ENCODE measurements around the gene SCAP.
A peak's percentile ranks its signal among the peaks of the same experiment; 100 is the strongest.

SCAP gene

DNA sequence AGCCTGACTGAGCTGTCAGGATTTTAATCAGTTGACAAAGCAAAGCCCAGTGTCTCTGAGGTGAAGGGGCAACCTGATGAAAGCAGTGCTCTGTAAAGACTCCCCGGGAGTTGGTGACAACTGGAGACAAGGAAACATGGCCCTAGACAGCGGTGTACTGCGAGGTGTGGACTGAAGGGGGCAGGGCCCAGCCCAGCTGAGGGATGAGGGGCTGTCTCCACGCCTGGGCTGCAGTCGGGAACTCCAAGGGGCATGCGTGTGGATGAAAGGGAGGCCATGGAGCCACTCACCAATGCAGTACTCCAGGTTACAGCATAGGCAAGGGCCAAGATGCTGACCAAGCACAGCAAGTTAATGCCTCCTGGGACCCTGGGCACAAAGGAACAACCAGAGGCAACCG lies 45.1 kb downstream of the SCAP start:
- DNase-seq (ENCODE audit: low spot score), result no peak

DNA sequence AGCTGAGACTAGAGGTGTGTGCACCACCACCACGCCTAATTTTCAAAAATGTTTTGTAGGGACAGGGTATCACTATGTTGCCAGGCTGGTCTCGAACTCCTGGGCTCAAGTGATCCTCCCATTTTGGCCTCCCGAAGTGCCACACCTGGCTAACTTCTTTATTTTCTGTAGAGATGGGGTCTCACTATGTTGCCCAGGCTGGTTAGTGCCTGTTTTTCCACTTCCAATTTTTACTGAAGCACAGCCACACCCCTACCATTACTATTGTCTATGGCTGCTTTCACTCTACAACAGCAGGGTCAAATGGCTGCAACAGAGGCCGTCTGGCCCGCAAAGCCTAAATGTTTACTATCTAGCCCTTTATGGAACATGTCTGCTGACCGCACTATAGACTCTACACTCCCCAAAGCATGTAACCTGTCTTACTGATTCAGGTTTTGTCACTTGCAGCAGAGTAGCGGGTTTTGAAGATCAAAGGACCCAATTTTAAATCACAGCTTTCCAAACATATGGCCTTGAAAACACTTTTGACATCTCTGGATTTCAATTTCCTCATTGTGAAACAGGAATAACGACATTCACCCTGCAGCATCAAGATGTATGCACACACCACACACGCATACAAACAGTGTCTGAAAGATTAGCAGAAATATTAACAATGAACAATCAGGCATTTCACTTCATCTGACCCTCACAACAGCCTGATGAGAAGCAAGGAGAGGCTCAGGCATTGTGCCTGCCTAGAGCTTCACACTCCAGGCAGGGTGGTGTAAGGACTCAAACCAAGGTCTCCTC lies 46.1 kb downstream of the SCAP start:
- DNase-seq (ENCODE audit: low spot score), result no peak

DNA sequence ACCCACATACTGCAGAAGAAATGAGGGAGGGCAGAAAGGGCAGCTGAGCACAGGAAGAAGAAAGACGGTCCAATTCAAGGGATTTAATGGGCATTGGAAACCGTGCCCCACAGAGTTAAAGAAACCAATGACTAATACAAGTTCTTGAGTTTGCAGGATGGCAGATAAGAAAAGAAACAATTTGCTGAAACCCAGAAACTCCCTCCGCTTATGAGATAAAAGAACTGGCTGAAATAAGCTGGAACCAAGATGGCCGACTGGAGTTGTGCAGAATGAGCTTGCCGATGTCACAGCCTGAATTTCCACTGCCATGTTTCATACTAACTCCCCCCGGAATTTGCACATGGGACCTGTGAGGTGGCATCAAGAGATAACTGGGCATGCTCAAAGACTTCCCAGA lies 47.1 kb downstream of the SCAP start:
- DNase-seq (ENCODE audit: low spot score), result no peak

DNA sequence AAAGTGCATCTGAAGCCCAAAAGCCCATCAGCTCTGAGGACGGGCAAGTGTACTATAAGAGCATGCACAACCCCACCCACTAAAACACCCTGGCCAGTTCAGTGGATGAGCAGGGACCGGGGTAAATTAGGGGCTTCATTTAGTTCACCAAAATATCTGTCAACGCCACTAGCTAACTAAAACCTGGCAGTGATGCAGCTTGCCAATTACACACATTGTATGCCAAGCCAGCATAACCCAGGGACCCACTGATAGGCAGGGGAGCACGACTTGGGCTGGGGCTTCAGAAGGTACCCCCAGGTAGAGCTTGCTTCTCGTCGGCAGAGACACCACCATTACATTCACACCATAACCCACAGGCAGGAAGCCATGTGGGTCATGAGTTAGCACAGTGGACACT lies 47.9 kb downstream of the SCAP start:
- no peak for DNase-seq (ENCODE audit: low spot score)

DNA sequence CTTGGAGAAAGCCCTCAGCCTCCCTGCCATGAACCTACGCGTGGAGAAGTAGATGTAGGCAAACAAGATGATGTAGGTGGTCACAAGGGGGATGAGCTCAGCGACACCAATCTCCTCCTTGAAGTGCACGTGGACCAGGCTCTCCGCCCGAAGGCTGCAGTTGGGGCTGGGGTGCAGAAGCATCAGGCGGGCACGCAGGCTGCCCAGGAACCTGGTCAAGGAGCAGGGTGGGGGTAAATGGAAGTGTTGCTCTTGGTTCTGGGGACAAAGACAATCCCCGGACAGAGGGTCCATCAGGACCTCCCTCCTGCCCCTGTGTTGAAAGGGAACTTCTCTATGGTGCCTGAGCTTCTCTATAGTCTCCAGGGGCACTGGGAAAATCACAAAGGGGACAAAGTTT lies 49.8 kb downstream of the SCAP start:
- no peak for DNase-seq (ENCODE audit: low spot score)

DNA sequence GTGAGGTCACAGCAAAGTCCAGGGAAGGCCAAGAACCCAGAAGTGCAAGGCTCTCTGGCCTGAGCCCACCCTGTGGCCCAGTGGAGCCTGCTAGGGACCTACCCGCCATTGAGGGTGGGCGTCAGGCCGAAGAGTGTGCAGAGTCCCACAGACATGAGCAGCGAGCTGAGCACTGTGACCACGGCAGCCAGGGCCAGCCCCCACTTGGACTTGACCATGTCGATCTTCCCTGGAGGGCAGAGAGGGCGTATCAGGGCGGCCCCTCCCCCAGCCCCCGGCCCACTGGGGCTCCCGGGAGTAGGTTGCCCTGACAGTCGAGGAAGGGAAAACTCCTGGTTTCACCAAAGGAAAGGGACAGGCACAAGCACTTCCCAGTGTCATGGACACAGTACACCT lies 50.4 kb downstream of the SCAP start:
- no peak for DNase-seq (ENCODE audit: low spot score)

DNA sequence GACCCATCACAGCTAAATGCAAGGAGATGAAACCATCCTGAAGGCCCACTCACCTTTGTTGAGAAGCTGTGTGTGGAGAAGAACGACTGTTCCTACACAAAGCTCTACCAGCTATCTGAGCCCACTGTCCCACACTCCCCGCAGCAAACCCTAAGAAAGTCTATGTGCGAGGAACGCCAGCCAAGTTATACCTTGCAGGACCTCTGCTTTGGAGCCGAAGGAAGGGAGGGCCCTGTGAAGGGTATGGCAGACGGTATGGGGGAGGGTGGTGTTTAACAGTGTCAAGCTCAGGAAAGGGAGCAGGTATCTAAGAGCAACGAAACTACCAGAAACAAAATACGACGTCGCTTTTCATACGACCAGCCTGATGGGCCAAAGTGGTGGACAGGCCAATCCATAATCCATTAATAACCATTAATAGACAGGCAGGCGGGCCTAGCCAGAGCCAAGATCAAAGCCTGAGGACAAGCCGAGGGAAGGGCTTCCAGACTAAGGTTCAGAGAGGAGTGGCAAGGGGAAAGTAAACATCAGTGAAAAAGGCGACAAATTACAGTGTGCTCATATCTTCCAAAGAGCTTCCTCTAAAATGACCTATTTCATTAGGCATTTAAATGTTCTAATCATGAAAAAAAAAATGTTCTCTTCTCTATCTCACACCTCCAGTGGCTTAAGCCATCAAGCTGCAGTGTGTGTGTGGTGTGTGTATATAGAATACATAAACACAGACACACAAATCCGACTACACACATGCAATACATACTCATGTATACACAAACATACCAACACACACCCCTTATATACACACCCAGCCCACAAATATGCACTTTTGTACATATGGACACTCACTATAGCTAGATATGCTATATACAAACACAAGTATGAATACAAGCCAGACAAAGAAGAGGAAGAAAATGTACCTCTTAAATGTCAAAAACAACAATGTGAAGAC lies 51.0 kb downstream of the SCAP start:
- no peak for DNase-seq (ENCODE audit: low spot score)

DNA sequence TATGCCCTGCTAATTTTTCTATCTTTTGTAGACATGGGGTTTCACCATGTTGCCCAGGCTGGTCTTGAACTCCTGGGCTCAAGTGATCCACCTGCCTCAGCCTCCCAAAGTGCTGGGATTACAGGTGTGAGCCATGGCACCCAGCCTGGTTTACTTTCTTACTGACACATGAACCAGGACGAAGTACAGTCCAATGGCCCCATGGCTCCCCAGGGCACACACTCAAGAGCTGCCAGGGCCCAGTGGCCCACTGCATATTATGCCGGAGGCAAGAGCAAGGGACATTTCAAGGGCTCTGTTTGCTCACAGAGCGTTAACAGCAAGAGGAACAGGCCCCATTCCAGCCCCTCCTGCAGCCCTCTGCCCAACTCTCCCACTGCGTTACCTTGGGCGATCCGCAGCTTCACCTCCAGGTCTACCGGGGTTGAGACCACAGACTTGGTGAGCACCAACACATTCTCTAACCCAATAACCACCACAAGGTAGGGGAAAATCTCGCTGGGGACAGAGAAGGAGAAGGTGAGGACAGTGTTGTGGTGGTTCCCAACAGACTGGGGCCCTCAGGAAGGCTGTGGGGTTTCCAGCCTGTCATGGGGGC lies 52.1 kb downstream of the SCAP start:
- DNase-seq (ENCODE audit: low spot score), result no peak

DNA sequence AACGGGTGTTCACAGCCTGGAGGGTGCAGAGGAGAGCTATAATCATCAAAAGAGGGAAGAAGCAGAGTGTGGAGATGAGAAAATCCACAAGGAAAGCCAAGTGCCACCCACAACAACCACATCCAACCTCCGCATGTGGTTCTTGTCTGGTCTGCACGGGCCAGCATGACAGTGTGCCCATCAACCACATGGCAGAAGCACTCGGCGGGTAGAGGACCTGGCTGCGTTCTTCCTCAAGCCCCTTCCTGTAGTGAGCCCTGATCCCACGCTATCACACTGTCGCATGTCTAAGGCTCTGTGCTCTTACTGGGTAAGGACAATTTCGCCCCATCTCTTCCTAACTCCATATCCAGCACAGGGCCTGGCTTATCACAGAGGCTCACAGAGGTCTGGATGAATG lies 53.0 kb downstream of the SCAP start:
- no peak for DNase-seq (ENCODE audit: low spot score)

DNA sequence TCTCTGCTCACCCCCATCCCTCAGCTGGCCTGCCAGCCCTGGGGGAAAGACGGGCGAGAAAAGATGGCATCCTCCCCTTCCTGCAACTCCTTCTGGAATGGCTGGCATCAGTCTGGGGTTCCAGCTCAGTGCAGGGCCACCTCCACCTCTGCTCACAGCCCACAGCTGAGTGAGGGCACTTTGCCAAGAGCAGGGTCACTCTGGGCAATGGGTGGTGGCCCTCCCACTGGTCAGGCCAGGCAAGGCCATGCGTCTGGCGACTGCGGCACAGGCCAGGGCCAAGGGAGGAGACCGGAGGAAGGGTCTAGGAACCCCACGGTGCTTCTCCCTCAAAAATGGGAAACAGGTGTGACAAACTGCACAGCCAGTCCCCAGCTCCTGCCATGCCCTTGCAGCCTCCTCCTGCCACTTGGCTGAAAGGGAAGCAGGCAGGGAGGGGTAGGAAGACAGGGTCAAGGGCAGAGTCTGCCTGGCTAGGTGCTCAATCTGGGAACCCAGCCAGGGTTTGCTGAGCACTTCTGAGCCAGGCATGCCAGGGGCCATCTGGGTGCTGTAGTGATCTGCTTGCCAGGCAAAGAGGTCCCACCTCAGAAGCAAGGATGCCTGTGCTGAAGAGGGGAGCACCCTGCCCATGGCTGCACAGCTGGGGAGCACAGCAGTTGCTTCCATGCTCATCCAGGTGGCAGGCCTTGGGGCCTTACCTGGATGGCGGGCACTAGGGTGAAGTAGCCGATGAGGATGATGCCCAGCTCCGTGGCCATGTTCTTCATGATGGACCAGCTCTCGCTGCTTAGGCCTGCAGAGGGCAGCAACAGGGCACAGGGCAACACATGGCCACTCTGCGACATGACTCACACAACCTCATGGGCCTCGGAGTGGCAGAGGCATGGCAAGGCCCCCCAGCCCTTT lies 53.7 kb downstream of the SCAP start:
- DNase-seq (ENCODE audit: low spot score), result no peak

DNA sequence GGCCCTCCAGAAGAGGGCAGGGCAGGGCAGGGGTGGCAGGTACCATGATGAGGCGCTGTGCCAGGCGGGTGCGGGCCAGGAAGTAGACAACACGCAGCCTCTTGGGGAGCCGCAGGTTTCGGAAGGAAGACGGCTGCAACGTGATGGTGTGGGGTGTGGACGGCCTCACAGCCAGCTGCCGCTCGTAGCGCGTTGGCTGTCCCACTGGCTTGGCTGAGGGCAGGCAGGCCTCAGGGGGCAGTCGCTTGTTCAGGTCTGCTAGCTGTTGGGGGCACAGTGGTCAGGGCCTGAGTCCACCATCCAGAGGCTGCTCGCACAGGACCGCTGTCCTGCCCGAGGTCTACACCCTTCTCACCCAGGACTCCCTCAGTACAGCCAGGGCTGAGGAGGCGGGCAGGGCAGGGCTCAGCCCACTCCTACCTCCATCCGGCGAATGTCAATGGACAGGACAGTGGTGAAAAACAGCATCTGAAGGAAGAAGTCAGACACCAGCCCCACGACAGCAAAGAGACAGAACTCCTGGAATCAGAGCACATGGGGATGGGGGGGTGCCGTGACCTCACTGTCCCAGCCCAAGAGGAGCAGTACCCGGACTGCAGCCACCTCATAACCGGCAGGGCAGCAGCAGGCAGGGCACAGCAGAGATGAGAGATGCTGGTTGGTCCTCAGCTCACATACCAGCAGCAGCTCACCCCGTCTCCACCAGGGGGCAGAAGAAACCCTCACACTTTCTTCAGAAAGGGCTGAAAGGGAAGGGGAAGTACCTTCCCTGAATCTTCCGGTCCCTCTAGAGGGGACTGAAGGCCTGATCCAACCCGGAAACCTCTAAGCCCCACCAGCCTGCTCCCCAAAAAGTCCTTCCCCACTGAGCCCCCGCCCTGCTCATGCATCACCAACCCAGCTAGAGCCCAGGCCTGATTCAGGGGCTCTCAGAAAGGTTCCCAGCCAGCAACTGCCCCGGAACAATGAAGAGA lies 54.9 kb downstream of the SCAP start:
- DNase-seq (ENCODE audit: low spot score), result peak; percentile 88

DNA sequence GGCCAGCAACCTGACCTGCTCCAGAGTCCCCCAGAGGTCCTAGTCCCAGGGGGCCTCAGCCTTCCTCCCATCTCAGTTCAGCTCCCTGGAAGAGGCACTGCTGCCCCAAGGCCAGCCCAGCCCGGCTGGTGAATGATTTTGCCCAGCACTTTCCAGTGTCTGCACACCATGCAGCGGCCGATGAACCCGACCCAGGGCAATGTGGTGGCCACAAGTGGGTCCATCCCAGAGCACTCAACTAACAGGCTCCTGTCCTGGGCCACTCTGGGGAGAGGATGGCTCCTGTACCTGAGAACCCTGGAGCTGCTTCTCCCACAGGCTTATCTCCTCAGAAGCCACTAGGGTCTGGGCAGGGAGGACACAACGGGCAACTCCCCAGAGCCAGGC lies 55.7 kb downstream of the SCAP start:
- DNase-seq (ENCODE audit: low spot score), result no peak

DNA sequence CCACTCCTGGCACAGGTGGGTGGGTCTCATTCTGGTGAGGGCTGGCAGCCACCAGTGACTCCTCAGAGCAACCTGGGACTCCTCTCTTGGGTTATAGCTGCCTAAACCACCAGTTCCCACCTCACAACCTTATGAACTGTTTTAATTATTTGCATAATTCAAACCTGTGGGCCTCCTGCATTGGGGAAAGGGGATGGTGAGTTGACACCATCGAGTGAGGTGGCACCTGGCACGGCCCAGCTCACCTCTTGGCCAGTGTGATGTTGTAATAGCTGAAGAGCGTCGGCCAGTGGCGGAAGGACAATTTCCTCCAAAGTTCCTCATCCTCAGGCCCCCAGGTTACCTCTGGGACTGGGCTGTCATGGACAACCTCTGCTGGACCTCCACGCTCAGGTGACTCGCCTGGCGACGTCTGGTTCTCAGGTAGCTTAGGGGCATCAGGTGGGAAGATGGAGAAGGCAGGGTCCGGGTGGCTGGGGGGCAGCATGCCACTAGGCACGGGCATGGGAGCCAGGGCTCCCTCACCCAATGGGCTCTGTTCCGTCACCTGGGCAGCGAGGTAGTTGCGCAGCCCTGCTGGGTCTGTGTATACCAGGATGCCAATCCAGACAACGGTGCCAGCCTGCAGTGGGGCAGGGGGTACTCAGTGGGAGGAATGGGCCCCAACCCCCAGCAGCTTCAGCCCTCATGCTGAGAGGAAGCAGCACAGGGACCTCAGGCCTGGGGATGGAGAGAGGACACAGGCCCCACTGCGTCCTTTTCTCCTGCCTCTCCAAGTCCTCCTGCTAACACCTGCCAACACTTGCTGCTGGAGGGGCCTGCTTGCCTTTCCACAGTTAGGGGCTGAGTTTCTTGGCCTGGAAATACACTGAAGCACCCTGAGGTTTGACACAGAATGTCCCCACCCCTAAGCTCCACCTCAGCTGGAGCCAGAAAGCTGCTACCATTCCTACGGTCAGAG lies 56.4 kb downstream of the SCAP start:
- no peak for DNase-seq (ENCODE audit: low spot score)

DNA sequence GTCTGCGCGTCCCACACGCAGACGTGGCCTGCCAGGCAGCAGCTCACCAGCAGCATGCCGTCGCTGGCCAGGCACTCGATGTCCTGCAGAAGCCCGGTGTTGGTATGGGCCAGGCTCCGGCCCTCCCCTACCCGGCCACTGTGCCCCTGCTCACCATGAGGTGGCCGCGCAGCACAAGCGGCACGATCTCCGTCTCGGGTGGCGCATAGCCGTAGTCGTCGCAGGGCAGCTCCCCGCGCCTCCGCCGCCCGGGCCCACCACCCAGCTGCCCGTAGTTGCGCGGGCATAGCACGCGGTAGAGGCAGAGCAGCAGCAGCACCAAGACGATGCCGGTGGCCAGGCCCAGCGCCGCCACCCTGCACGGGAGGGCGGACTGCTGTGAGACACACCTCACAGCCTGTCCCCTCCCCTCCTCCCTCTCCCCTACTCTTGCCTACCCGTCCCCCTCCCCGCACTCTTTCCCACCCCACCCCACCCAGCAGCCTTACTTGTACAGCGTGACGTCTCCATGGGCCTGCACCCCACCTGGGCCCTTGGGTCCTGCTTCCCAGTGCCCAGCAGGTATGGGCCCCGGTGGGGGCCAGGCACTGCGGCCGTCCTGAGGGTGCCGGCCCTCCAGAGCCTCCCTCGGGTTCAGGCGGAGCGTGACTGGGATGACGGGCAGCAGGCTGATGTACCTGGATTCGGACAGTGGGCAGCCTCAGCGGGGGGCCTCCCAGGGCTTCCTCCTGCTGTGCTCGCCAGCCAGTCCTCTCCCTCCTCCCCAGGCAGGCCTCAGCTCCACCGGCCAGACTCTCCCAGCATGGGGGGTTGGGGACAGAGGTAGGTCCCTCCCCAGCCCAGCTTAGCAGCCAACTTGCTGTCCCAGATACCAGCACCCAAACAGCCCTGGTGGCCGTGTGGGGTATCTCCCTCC lies 57.3 kb downstream of the SCAP start:
- DNase-seq (ENCODE audit: low spot score), result no peak

DNA sequence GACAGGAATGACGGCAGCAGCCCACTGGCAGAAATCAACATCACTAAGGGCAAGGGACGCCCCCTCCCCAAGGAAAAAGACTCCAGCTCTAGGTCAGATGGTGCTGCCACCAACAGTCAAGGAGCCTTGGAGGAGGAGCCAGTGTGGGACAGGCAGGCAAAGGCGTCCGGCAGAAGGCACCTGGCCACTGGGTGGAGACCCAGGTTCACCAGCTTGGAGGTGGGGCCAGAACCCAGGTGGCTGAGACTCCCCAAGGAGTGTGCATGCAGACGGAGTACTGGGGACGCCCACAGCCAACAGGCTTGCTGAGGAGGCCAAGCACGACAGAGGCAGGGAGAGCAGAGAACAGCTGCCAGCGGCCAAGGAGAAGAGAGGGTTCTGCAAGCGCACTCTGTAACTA lies 59.7 kb downstream of the SCAP start:
- DNase-seq (ENCODE audit: low spot score), result no peak

DNA sequence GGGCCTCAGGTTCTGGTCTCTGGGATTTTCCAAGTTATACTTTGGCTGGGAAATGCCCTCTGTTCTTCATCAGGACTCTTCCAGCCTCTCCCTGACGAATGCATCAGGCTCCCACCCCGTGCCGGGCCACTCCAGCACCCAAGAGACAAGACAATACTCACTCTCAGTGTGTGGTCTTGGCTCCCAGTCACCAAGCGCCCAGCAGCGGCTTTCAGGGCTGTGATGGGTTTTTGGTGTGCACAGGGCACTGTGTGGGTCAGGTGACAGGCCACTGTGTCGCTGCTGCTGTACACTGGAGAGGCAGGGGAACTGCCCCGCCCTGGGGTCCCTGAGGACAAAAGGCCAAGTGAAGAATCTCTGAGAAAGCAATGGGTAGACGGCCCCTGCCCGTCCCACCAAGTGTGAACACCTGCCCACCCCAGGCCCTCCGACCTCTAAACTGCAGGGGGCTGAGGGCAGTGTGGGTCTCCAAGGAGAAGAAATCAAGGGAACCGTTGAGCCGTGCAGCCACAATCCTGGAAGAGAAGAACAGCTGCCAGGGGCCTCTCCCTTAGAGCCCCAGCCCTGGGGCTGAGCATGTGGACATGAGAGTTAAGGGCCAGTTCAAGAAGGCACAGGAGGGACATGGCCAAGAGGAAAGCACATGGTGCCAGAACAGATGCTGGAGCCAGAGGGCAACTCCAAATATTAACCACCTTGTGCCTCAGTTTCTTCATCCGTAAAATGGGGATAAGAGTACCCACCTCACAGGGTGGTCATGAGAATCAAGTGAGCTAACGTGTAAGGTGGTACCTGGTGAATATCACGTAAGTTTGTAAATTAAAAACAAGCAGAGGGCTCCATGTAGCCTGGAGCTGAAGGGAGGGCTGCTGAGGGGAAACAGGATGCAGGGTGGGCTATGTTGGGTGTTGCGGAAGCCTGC lies 60.8 kb downstream of the SCAP start:
- no peak for DNase-seq (ENCODE audit: low spot score)

DNA sequence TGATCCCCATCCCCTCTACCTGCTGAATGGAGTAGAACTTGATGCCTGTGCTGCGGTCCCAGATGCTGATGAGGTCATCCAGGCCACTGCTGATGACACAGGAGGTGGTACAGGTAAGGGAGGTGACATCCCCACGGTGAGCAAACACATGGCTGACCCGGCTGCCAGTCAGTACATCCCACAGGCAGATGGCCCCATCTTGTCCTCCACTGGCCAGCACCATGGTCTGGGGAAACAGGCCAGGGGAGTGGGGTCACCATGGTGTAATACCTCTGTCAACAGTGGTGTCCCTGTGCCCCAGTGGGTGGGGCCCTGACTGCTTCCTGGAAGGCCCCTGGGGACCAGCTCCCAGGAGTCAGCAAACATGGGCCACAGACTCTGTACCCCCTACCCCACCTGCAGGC lies 61.6 kb downstream of the SCAP start:
- no peak for DNase-seq (ENCODE audit: low spot score)
